ENCODE data around the gene ANKRD11.

Gene ANKRD11

GRCh38 chr16:89360760-89361435 lies 129.5 kb downstream of the ANKRD11 start:
- DNase-seq = no peak

GRCh38 chr16:89359264-89360147 lies 130.9 kb downstream of the ANKRD11 start:
- no peak for DNase-seq

GRCh38 chr16:89358030-89359005 lies 132.0 kb downstream of the ANKRD11 start:
- DNase-seq = no peak

GRCh38 chr16:89357055-89357816 lies 133.1 kb downstream of the ANKRD11 start:
- DNase-seq = no peak

- no peak for DNase-seq
Measured at GRCh38 chr16:89355686-89356085, 134.7 kb downstream of the ANKRD11 start.

GRCh38 chr16:89355007-89355406 lies 135.4 kb downstream of the ANKRD11 start:
- no peak for DNase-seq

- DNase-seq = no peak
Measured at GRCh38 chr16:89354325-89354724, 136.0 kb downstream of the ANKRD11 start.

- no peak for DNase-seq
Measured at GRCh38 chr16:89352091-89352681, 138.2 kb downstream of the ANKRD11 start.

GRCh38 chr16:89351645-89352044 lies 138.7 kb downstream of the ANKRD11 start:
- no peak for DNase-seq

- no peak for DNase-seq
Measured at GRCh38 chr16:89350701-89351380, 139.5 kb downstream of the ANKRD11 start.

- DNase-seq = no peak
Measured at GRCh38 chr16:89349947-89350633, 140.3 kb downstream of the ANKRD11 start.

- no peak for DNase-seq
Measured at GRCh38 chr16:89347807-89348206, 142.6 kb downstream of the ANKRD11 start.

GRCh38 chr16:89346869-89347268 lies 143.5 kb downstream of the ANKRD11 start:
- DNase-seq = no peak

GRCh38 chr16:89345642-89346150 lies 144.7 kb downstream of the ANKRD11 start:
- DNase-seq = no peak

GRCh38 chr16:89344846-89345611 lies 145.3 kb downstream of the ANKRD11 start:
- DNase-seq = no peak

GRCh38 chr16:89344458-89344834 lies 145.9 kb downstream of the ANKRD11 start:
- no peak for DNase-seq

GRCh38 chr16:89343501-89344457 lies 146.6 kb downstream of the ANKRD11 start:
- peak; percentile 60 for DNase-seq
